ENCODE measurements around the gene VPS8. TPM values are rescaled to one million over a fixed set of nuclear protein-coding genes. Genes with fewer than 3 reads are reported as not detected.

VPS8 gene
- total and polyA plus RNA-seq, 9 of the 15 experiments (the other 6 are each of a cell fraction or from before 2014, with no cell fraction given): 7.2 to 41.0 (median 28.3) TPM

DNA sequence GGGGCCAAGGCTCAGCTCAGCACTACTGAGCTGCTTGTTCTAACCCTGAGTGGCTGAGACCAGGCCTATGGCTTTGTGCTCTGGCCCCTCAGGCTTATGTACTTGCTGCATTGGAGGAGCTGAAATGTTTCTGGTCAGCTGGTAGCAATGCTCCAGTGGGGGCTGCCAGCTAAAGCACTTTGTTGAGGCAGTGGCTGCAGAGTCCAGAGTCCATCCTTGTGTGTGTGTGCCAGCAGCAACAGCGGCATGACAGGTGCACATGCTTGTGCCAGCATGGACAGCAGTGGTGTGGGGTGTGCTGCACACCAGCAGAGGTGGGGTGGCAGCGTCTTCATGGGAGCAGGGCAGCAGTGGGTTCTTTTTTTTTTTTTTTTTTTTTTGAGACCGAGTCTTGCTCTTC lies 169.1 kb downstream of the VPS8 start (continued):
- TF ChIP-seq, protein P1, sequence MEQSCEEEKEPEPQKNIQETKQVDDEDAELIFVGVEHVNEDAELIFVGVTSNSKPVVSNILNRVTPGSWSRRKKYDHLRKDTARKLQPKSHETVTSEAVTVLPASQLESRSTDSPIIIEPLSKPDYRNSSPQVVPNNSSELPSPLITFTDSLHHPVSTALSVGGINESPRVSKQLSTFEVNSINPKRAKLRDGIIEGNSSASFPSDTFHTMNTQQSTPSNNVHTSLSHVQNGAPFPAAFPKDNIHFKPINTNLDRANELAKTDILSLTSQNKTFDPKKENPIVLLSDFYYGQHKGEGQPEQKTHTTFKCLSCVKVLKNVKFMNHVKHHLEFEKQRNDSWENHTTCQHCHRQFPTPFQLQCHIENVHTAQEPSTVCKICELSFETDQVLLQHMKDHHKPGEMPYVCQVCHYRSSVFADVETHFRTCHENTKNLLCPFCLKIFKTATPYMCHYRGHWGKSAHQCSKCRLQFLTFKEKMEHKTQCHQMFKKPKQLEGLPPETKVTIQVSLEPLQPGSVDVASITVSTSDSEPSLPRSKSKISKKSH (CRISPR knock-in tag; IDR thresholded peaks at IDR 0.05): no peak

DNA sequence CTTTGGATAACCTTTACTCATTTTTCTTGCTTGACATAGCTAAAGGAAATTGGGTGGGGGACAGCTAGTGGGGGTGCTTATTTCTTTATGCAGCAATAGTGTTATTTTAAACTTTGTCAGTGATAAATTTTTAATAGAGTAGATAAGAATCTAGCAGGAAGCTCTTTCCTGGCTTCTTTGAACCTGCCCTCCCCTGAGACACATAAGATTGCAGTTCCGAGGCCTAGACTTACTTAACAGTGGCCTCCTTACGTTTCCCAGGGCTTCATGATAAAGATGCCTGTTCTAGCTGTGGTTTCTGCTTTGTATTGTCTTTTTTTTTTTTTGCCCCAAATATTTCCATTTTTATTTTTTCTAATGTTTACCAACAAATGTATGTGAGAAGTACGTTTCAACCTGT lies 170.1 kb downstream of the VPS8 start:
- no peak overlapping the region for H3K4me2 ChIP-seq (ENCODE audit: insufficient read depth, low read length)
- in situ Hi-C loops (cut with MboI) (no loop called here), intact Hi-C loops (cut with micrococcal nuclease) (no loop called here)
- H3K79me2 ChIP-seq (ENCODE audit: control insufficient read depth, insufficient read depth, low read length): no peaks in the 10 kb centered on the region
- CTCF ChIA-PET (ENCODE audit: low intra/inter-chr PET ratio): interaction anchor here (0.7 kb wide), 1 partner anchor 298 kb away, joined by 3 read pairs; no protein-coding TSS in a partner anchor
- no peak overlapping the region for H3K27ac ChIP-seq (ENCODE audit: extremely low read depth, low read depth, low read length)
- no peak overlapping the region for H3K9ac ChIP-seq (ENCODE audit: insufficient read depth in 1 of 2, low read depth in 2 of 2, low read length in 2 of 2)
- H3K9me1 ChIP-seq (ENCODE audit: control insufficient read depth, insufficient read depth, low read length): no peaks in the 10 kb centered on the region
- no peak overlapping the region for H2AFZ ChIP-seq (ENCODE audit: low read depth, low read length)
- no peaks in the 10 kb centered on the region for H3K36me3 ChIP-seq (ENCODE audit: control insufficient read depth, insufficient read depth, low read length)
- H3K27me3 ChIP-seq (ENCODE audit: control insufficient read depth in 2 of 2, insufficient read depth in 2 of 2, low read length in 2 of 2): no peaks in the 10 kb centered on the region
- POLR2A ChIA-PET: interaction anchor here (1.1 kb wide), 1 partner anchor 14 kb away, joined by 3 read pairs; no protein-coding TSS in a partner anchor
- no peak overlapping the region for H3K4me3 ChIP-seq
- no peaks in the 10 kb centered on the region for H4K20me1 ChIP-seq (replicated peaks; ENCODE audit: control insufficient read depth, insufficient read depth, low read length)
- FAIRE-seq (no peak), ATAC-seq (no peak), DNase-seq (ENCODE audit: extremely low read depth in 1 of 4, low spot score in 3 of 4) (no peak)
- WGBS (ENCODE audit: insufficient coverage, low coverage, missing lambda C conversion rate): 44% methylated on average over 3 of the region's 3 CpGs
- BruUV-seq (replicated peaks): no TSS peak
- H3K9me3 ChIP-seq (replicated peaks; ENCODE audit: control insufficient read depth, insufficient read depth, low read depth, low read length): no peaks in the 10 kb centered on the region
- no peaks in the 10 kb centered on the region for H3K4me1 ChIP-seq (replicated peaks in 1 of 2; ENCODE audit: control insufficient read depth in 2 of 2, insufficient read depth in 2 of 2, low read length in 2 of 2)
- TF ChIP-seq FOXJ2 (tag; IDR thresholded peaks at IDR 0.05): no peak
- no peak for TF ChIP-seq ARHGAP35 (IDR thresholded peaks at IDR 0.05; ENCODE audit: partially characterized antibody)
- no peak for TF ChIP-seq RAD51 (IDR thresholded peaks at IDR 0.05; ENCODE audit: borderline replicate concordance, low read depth)
- TF ChIP-seq RUNX1 (IDR thresholded peaks at IDR 0.05; ENCODE audit: low read depth): no peak
- TF ChIP-seq, protein P2, sequence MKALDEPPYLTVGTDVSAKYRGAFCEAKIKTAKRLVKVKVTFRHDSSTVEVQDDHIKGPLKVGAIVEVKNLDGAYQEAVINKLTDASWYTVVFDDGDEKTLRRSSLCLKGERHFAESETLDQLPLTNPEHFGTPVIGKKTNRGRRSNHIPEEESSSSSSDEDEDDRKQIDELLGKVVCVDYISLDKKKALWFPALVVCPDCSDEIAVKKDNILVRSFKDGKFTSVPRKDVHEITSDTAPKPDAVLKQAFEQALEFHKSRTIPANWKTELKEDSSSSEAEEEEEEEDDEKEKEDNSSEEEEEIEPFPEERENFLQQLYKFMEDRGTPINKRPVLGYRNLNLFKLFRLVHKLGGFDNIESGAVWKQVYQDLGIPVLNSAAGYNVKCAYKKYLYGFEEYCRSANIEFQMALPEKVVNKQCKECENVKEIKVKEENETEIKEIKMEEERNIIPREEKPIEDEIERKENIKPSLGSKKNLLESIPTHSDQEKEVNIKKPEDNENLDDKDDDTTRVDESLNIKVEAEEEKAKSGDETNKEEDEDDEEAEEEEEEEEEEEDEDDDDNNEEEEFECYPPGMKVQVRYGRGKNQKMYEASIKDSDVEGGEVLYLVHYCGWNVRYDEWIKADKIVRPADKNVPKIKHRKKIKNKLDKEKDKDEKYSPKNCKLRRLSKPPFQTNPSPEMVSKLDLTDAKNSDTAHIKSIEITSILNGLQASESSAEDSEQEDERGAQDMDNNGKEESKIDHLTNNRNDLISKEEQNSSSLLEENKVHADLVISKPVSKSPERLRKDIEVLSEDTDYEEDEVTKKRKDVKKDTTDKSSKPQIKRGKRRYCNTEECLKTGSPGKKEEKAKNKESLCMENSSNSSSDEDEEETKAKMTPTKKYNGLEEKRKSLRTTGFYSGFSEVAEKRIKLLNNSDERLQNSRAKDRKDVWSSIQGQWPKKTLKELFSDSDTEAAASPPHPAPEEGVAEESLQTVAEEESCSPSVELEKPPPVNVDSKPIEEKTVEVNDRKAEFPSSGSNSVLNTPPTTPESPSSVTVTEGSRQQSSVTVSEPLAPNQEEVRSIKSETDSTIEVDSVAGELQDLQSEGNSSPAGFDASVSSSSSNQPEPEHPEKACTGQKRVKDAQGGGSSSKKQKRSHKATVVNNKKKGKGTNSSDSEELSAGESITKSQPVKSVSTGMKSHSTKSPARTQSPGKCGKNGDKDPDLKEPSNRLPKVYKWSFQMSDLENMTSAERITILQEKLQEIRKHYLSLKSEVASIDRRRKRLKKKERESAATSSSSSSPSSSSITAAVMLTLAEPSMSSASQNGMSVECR (CRISPR knock-in tag; IDR thresholded peaks at IDR 0.05): no peak
- no peak for TF ChIP-seq RBM22 (IDR thresholded peaks at IDR 0.05; ENCODE audit: low read depth, low read length, poor library complexity, severe bottlenecking)
- no peak for TF ChIP-seq DDX20 (tag; IDR thresholded peaks at IDR 0.05; ENCODE audit: low read depth)
- TF ChIP-seq, protein P3, sequence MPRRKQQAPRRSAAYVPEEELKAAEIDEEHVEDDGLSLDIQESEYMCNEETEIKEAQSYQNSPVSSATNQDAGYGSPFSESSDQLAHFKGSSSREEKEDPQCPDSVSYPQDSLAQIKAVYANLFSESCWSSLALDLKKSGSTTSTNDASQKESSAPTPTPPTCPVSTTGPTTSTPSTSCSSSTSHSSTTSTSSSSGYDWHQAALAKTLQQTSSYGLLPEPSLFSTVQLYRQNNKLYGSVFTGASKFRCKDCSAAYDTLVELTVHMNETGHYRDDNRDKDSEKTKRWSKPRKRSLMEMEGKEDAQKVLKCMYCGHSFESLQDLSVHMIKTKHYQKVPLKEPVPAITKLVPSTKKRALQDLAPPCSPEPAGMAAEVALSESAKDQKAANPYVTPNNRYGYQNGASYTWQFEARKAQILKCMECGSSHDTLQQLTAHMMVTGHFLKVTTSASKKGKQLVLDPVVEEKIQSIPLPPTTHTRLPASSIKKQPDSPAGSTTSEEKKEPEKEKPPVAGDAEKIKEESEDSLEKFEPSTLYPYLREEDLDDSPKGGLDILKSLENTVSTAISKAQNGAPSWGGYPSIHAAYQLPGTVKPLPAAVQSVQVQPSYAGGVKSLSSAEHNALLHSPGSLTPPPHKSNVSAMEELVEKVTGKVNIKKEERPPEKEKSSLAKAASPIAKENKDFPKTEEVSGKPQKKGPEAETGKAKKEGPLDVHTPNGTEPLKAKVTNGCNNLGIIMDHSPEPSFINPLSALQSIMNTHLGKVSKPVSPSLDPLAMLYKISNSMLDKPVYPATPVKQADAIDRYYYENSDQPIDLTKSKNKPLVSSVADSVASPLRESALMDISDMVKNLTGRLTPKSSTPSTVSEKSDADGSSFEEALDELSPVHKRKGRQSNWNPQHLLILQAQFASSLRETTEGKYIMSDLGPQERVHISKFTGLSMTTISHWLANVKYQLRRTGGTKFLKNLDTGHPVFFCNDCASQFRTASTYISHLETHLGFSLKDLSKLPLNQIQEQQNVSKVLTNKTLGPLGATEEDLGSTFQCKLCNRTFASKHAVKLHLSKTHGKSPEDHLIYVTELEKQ (CRISPR knock-in tag; IDR thresholded peaks at IDR 0.05): no peak
- TF ChIP-seq, protein P4, sequence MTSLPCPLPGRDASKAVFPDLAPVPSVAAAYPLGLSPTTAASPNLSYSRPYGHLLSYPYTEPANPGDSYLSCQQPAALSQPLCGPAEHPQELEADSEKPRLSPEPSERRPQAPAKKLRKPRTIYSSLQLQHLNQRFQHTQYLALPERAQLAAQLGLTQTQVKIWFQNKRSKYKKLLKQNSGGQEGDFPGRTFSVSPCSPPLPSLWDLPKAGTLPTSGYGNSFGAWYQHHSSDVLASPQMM (CRISPR knock-in tag; IDR thresholded peaks at IDR 0.05): no peak

Data from K562 (cell line).